ENCODE measurements around the gene CENPM.

Gene CENPM, protein sequence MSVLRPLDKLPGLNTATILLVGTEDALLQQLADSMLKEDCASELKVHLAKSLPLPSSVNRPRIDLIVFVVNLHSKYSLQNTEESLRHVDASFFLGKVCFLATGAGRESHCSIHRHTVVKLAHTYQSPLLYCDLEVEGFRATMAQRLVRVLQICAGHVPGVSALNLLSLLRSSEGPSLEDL

DNA sequence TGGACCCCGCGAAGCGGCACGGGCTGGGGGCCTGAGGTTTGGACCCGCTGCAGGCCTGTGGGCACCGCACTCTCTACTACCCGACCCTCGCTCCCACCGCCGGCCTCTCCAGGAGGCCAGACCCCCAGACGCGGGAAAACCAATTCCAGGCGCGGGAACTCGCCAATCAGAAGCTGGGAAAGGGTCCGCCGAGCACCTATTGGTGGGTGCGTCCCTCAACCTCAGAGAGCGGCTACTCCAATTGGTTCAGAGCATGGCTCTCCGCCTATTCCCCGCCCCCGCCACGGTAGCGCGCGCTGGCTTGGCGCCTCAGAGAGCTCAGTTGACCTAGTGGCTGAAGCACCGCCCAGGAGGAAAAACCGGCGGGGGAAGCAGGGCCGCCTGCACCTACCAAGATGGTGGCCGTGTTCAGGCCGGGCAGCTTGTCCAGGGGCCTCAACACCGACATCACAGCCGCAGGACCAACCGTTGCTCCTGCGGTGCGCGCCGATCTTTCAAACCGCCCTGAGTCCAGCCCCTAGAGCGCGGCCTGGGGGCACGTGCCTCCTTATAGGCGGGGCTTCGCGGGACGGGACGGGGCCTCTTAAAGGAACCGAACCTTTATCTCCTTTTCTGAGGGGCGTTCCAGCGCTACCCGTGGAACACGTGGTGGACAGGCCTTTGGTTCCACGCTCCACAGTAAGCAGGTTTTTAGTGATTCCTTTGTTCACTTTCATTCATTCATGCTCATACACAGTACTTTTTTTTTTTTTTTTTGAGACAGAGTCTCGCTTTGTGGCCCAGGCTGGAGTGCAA lies at the start of gene CENPM:
TSS of gene CENPM (minus strand) at position 524 of the 795 bp plus-strand sequence. CDS start at position 448, 76 bp downstream.
- DNase-seq = peak; percentile 67 to 93 (median 84)

DNA sequence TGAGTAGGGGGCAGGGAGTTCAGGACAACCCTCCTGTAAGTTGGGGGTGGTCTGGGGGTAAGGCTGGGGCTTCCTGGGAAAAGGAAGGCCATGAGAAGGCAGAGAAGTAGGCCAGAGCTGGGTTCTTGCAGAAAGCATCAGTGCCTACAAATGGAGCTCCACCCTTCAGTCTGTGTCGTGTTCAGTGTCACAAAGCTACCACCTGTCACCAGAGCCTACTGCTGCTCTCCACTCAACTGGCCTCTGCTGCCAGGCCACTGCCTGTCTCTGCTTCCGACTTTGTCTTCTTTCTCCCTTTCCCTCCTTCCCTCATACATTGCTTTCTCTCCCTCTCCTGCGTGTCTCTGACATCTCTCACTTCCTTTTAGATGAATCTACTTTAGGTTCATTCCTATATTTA lies 48.3 kb upstream of the CENPM start:
- DNase-seq = no peak

DNA sequence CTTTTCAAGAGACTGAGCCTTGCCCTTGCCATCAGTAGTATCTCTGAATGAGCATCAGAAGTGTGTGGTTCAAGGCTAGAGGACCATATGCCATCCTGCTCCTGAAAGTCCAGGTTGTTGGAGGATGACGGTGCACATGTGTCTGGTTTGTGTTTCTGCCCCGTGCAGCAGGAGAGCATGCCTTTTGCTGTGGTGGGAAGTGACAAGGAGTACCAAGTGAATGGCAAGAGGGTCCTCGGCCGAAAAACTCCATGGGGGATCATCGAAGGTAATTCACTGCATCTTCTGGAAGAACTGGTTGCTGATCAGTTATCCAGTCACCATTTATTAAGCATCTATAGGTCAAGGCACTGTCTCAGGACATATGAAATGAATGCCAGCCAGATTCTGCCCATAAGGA lies 45.5 kb upstream of the CENPM start:
- no peak for DNase-seq

DNA sequence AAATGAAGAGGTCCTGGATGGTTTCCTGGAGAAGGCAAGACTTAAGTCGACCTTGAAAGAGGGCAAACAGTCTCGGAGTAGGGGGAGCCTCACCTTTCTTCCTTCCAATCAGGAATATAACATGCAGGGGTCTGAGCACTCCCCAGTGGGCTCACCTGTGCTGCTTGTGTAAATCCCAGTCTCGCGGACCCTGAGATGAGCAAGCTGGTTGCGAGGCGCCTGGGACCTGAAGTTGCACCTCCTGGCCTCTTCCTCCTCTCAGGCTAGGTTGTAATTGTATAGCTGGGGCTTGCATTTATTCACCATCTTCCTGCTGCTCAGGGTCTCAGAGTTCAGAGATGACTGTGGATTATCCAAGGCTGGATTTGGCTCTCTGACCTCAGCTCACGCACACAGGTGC lies 44.2 kb upstream of the CENPM start:
- no peak for DNase-seq

DNA sequence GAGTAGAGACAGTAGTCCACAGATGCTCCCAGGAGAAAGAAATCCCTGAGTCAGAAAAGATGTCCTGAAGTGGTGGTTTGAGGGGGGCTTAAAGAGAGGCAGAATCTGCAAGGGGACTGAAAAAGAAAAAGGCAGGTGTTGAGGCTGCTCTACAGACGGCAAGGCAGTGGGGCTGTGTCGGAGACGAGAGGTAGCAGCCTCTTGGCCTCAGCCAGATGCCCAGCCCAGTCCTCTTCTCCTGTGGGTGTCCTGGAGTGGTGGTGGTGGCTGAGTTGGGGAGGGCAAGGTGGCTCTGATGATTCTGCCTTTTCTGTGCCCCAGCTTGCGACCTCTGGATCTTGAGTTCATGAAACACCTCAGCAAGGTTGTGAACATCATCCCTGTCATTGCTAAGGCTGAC lies 42.3 kb upstream of the CENPM start:
- no peak for DNase-seq

DNA sequence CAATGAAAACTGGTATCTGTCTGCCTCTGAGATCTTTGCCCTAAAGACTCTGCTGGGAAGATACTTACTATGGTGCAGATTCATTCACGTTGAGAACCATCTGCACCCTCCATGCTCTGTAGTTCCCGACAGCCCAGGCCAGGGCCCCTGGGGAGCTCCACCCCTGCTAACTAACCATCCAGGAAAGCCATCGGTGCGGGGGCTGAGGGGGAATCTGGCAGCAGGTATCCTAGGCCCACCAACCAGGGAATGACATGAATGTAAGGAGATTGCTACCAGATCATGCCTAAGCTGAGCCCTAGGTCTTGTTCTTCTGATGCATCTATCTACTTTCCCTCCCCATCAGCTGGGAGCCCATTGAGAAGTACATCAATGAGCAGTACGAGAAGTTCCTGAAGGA lies 40.3 kb upstream of the CENPM start:
- DNase-seq = no peak

DNA sequence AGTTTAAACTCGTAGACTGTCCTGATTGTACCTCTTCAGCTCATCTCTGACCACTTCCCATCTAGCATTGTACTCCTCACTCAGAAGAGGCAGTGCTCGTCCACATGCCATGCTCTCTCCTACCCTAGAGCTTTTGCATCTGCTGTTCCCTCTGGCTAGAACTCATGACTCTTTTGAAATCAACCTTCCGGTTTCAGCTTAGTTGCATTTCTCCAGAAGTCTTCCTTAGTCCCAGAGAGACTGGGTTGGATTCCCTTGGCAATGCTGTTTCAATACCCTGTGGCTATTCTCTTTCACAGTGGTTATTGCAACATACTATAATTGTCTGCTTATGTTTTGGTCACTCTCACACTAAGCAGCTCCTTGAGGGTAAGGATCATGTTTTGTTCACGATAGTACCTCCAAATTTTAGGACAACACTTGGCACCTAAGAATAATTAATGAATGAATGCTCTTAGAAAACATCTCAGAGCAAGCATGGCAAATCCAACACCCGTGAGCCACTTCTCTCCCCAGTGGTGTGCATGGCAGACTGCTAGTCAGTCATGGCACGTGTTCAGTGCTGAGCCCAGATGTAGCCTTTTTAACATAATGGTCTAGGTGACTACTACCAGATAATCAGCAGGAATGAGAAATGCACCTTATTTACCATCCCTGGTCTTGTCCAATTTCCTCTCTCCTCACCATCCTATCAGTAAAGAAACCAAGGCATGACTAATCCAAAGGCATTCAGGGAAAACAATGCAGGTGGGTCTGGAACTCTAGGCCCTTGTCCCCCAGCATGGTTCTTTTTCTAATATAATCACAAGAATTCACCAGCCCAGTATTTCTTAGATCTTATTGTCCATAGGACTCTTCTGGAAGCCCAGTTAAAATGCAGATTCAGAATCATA lies 36.8 kb upstream of the CENPM start:
- no peak for DNase-seq

DNA sequence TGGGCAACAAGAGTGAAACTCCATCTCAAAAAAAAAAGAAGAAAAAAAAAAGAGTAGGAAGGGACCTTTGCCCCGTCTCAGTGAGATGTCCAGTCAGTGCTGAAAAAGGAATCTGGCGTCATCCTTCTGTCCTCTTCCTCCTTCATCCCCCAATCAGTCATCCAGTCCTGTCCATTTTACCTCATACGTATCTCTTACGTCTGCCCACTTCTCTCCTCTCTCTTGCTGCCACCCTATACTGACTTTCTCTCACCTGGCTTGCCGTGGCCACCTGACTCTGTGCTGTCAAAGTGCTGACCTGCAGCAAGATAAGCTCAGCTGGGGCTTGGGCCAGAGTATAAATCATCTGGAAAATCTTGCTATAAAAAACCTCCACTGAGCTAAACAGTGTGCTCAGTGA lies 35.9 kb upstream of the CENPM start:
- DNase-seq = no peak

DNA sequence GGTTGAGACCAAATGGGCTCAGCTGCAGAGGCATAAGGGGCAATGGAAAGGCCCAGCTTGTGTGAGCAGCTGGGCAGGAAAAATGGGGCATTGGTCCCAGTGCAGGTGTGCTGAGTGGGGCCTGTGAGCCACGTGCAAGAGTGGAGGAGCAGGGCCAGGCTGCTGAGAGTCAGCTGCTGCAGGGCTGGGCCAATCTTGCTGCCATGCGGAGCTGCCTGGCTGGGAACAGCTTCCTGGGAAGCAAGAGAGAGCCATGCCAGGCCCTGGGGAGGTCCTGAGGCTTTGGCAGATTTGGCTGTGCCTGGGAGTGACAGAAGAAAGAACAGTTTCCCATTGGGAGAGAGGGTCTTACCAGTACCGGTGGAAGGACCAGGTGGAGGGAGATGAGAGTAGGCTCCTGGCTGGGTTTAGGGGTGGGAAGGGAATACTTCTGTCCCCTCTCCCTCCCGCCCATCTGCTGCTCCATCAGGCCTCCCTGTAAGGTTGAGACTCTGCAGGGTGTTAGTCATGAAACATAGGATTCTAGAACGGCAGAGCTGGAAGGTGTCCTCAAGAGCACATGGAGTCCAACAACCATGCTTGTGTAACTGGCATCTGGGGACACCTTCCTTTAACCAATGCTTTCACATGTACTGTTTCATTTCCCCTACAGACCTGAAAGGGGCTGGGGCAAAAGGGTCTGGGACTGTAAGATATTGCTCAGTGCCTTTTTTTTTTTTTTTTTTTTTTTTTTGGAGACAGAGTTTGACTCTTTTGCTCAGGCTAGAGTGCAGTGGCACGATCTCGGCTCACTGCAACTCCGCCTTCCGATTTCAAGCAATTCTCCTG lies 32.7 kb upstream of the CENPM start:
- DNase-seq = no peak

DNA sequence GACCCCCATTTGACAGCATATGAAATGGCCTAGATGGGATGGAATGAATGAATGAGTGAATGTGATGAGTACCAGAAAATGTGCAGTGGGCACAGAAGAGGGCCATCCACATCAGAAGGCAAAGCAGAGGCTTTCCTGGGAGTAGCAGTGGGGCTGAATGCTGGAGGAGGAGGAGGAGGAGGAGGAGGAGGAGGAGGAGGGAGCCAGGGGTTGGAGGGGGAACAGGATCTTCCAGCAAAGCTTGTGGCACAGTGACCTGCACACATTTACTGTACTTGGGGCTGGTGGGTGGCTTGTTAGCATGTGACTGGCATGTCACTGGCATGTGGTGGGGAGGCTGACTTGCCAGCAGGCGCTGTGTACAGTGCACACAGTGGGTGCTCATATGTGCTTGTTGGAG lies 31.8 kb upstream of the CENPM start:
- no peak for DNase-seq

DNA sequence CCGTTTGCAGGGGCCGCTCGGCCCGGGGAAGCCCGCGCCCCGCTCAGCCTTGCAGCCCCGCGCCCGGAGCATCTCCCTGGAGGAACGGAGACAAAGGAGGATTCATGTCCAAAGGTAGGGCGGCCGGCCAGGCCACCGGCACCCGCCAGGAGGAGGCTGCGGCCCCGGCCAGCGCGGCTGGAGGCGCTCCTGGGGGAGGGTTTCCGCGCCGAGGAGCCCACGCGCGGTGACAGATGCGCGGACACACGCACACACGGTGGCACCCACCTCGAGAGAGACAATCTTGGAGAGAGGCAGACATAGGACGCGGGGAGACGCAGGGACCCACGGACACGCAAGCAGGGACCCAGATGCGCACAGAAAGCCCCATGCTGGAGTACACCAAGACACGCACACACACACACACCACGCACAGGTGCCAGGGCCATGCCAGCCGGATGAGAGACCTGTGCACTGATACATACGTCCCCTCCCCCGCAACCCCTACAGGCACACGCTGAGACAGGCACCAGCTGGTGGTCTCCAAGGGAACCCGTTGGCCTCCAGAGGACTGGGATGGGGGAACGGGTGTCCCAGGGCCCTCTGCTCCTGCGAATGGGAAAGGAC lies 30.1 kb upstream of the CENPM start:
- peak in 2 of 6 experiments; percentile 4 to 14 for DNase-seq

DNA sequence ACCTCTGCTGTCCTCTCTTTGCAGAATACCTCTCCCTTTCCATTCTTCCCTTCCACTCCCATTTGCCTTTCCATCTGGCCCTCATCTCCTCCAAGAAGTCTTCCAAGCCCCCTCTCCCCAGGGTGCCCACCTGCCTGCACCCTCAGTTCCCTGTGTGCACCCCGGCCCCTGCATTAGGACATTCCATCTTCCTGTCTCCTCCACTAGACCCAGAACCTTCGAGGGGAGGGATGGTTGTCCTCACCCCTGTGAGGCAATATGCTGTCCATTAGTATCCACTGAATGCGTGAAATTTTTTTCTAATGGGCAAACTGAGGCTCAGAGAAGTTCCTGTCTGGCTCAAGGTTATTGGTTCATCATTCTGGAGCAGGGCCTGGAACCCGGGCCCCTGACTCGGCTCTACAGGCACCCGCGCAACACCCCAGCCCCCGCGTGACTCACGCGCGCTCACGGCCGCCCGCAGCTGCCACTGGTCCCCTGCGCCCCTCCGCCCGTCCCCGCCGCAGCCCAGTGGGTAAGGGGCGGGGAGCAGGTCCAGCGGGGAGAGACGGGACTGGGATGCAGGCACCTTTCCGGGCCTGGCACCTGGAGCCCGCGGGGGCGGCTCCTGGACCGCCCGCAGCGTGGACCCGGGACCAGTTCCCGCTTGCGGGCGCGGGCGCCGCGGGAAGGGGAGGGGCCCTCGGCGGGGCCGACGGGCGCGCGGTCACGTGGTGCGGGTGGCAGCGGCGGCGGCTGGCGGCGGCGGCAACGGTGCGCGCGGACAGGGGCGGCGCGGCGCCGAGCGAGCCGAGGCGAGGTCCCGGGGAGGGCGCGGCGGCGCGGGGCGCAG lies 29.3 kb upstream of the CENPM start:
- peak in 4 of 6 experiments; percentile 11 to 32 (median 19) for DNase-seq

DNA sequence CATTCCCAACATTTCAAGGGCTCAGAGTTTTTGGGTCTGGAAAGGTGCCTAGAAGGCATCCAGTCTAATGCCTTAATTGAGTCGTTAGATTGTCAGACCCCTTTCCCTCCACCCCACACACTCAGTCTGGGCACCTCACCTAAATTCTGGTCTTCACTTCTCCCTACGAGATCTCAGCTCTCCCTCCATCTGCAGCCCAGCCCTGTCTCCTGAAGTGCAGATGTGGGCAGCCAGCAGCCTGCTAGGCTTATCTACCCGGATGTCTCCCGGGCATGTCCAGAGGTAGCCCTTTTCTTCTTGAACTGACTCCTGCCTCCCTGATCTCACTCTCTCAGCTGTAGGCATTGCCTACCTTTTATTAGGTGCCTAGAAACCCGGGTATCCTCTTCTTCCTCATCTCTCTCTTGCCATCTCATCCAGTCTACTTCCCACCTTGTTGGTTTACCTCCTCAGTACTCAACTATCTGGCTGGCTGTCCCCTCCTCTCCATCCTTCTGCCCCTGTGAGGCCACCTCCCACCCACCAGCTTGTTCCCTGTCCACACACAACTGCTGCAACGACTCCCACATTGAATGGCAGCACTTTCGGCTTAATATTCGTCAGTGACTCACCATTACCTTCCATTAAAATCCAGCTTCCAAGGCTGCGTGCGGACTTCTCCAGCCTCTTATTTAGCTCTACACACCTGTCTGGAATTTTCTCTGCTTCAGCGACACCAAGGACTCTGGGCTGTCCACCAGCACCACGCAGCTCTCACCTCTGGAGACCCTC lies 28.5 kb upstream of the CENPM start:
- no peak for DNase-seq

DNA sequence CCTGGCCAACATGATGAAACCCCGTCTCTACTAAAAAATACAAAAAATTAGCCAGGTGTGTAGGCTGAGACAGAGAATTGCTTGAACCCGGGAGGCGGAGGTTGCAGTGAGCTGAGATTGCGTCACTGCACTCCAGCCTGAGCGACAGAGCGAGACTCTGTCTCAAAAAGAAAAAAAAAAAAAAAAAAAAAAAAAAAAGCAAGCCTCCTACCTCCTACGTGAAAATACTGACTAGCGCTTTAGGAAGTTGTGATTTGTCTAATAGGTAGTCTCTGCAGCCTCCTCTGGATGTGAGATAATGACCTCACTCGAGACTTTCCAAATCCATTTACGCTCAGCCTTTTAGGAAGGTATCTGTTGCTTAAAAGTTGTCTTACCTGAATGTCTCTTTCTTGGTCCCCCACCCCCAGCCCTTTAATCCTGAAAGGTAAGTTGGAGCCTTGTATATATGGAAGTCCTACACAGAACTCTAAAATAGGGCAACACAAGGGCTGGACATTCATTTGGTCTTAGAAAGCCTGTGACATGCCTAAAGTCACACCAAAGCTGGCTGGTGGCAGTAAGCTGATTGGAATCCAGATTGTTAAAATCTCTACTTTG lies 27.8 kb upstream of the CENPM start:
- DNase-seq = no peak

DNA sequence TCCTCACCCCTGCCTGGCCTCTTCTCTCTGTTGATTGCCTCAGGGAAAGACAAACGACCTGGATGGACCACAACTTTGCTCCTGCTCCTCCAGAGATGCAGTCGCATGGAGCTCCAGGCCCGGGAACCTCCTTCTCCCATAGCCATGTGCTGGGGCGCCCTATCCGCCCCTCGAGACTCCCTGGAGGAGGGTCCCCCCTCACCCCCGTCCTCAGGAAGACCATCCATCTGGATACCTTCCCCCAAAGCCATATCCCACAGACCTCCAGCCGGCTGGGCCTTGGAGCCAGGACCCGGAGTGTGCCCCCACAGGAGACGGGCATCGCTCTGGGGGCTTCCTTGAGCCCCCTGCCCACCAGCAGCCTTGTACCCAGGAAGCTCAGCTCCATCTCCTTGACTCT lies 24.5 kb upstream of the CENPM start:
- DNase-seq = no peak

DNA sequence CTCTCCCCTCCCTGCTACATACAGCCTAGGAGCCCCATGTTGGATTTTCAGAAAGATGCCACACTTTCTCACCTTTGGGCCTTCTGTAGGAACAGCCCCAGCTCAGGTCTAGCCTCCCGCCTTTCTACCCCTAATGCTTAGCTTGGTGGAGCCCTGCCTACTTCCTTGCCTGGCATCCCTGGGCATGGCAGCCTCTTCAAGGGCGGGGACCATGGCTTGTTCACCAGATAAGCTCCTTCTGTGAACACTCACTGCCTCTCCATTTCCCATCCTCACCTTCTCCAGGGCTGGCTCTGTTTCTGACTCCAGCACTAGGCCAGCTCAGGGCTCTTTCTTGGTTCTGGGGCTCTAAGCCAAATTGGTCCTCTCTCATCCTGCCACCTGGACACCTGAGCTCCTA lies 23.6 kb upstream of the CENPM start:
- no peak for DNase-seq

DNA sequence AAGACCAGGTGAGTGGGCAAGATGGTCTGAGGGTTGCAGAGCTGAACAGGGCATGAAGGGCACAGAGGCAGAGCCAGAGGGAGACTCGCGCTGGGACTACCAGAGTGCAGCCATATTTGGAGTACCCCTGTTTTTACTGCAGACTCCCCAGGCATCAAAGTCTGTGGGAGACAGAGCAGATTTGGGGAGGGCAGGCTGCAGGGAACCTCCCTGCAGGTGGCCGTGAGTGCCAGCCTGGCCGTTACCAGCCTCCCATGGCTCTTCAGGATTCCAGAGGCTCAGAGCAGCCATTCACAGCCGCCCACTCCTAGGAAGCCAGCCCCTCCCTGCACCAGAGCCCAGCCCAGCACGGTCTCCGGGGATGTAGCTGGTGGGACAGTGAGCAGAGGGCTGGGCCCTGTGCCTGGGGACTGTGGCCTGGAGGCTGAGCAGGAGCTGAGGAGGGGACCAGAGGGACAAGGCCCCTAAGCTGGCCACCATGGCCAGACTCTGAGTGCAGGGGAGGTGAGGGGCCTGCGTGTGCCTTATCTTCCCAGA lies 22.2 kb upstream of the CENPM start, which contains the start of gene SEPTIN3:
TSS of gene SEPTIN3 (plus strand) at position 334 of the 537 bp plus-strand sequence. CDS start 2,050 bp downstream, outside the sequence.
- DNase-seq = no peak

DNA sequence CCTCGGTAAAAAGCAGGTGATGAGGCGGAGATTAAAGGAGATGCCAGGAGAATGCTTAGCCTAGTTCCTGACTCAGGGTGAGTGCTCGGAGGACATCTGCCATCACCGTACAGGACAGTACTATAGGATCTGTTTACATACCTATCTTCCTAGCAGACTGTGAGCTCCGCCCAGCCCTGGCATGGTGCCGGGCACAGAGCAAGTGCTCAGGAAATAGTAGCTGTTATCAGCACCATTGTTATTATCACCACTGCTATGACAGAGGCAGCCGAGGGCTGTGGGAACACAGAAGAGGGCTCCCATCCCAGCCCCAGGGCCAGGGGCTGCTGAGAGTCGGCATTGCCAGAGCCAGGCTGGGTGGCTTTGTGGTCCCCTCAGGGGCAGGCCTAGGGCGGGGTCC lies 21.6 kb upstream of the CENPM start:
- DNase-seq = no peak

DNA sequence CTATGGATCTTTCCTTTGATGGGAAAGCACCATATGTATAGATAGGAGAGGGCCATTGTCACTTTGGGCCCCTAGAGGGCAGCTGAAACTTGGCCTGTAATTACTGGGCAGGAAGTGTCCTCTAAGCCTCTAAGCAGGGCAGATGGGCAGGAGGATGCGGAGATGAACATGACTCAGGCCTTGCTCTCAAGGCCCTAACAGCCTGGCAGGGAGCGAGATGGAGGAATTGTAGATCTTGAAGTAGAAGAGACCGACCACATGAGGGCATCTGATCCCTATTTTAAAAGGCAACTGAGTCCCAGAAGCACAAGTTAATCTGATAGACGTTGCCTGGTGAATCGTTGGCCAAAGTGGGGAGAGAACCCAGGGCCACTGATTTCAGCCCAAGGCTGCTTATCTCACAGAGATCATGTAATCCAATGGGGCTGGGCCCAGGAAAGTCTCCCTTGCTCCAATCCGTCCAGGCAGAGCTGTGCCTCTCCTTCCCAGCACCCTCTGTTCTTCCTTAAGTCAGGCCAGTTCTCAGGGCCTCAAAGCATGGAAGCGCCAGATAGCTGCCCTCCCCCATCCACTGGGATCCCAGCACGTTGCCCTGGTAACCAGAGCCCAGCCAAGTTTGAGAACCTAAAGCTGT lies 19.8 kb upstream of the CENPM start:
- peak in 3 of 6 experiments; percentile 21 to 60 (median 43) for DNase-seq

Data from stimulated activated naive CD4-positive, alpha-beta T cell (primary cell).